HG03095 (cell line): ENCODE measurements around the gene RANBP3.

Source experiments
- ATAC-seq: cut with Tn5 transposase; IDR thresholded peaks from one replicate; pipeline ENCODE4 v1.9.1; 2021; ENCODE audit warnings: moderate library complexity; ENCODE audit not compliant: unreplicated experiment

Gene RANBP3

DNA sequence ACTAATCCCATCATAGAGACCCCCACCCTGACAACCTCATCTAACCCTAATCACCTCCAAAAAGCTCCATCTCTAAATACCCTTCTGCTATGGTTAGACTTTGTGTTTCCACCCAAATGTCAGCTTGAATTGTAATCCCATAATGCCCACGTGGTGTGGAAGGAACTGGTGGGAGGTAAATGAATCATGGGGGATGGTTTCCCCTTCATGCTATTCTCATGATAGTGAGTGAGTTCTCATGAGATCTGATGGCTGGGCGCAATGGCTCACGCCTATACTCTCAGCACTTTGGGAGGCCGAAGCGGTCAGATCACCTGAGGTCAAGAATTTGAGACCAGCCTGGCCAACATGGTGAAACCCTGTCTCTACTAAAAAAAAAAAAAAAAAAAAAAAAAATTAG, 70.7 kb downstream of the RANBP3 start:
- no peak for ATAC-seq

DNA sequence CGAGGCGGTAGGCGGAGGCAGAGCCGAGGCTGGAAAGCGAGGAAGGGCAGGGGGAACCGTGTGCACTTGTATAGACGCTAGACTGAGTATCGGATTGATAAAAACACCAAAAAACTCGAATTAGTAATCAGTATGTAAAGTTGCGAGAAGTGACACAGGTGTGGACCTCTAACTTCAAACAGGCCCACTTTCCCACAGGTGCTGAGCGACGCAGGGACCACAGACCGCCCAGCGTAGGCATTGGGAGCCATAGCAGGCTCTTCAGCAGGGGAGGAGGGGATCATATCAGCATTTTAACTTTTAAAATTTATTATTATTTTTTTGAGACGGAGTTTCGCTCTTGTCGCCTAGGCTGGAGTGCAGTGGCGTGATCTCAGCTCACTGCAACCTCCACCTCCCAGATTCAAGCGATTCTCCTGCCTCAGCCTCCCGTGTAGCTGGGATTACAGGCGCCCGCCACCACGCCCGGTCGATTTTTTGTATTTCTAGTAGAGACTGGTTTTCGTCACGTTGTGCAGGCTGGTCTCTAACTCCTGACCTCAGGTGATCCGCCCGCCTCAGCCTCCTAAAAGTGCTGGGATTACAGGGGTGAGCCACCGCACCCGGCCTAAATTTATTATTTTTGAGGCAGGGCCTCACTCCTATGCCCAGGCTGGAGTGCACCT, 72.7 kb downstream of the RANBP3 start:
- no peak for ATAC-seq

DNA sequence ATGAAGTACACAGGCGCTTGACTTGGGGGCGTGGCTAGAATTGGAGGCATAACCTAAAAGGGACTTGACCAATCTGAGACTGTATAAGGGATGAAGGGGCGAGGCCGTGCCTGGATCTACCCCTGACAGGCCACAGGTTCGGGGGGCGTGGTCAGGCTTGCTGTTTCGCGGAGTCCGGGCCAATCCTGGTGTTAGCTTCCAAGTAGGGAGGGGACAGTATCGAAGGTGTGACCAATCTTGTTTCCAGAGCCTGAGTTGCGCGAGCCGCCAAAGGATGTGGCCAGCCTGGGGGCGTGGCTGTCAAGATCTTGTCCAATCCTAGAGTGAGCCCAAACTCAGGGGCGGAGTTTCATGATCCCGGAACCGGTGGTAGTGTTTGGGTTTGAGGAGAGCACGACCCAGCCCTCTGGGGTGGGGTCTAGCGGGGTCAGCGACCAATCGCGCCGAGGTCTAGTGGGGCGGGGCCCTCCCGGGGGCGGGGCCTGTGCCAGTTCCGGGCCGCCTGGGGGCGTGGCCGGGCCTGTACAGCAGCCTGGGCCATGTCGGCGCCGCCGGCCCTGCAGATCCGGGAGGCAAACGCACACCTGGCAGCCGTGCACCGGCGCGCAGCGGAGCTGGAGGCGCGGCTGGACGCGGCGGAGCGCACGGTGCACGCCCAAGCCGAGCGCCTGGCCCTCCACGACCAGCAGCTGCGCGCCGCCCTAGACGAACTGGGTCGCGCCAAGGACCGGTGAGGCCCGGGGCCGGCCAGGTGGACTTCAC, 73.4 kb downstream of the RANBP3 start, which contains the start of gene VMAC:
Gene VMAC, plus strand, starts transcription at position 521 of the 762 bp plus-strand sequence. Its CDS starts 19 bp downstream, at position 540.
- ATAC-seq, result peak; percentile 77

DNA sequence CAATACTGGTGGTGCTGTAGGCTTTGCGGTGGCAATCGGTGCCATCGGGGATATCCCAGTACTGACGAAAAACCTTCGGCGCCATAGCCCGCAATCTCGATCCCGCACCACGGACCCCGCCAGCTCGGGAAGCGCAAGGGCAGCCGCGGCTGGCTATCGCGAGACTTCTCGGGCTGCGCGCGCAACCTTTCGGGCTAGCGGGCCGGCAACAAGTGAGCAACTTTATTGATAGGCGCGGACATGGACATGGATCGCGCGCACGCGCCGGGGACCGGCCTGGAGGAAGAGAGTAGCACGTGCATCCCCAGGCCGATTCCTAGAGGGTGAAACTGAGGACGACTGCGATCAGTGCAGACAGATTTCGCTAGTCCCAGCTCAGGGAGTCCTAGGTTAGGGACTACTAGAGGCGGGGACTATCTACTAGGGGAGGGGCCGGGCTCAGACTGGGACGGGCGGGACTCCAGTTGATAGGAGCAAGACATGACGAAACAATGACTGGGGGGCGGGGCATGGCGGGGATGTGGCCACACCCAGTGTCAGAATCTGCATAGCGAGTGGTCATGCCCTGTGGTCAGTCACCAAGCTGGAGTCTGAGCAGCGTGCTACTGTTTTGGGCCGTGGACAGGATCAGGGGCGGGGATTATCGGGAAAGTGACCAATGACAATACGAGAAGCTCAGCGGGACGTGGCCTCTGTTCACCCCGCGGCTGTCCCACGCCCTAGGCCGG, 74.2 kb downstream of the RANBP3 start, which contains the start of gene NDUFA11:
Gene NDUFA11, minus strand, starts transcription at position 167 of the 728 bp plus-strand sequence. Its CDS starts 82 bp downstream, at position 85.
- ATAC-seq, result peak; percentile 29

DNA sequence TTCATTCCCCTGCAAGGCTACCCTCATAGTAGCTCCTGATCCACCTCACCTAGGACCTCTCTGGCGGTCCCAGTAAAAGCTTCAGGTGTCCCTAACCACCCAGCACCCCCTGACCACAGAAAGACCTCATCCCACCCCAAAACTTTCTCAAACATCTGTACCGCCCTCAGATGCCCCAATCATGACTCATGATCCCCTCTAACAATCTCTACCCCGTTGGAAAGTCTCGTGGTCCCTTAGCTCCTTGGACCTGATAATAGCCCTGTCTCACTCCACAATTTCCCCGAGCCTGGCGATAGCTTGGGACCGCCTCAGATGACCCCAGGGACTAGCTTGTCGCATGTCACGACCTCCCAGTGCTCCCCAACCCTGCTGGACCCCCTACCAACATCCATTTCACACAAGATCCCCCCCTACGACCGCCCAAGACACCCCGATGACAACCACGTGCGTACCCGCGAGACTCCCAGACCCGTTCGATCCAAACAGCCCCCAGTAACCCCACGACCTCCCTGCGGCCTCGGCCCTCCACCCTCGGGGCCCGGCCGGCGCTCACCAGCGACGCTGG, 74.8 kb downstream of the RANBP3 start:
- no peak for ATAC-seq

DNA sequence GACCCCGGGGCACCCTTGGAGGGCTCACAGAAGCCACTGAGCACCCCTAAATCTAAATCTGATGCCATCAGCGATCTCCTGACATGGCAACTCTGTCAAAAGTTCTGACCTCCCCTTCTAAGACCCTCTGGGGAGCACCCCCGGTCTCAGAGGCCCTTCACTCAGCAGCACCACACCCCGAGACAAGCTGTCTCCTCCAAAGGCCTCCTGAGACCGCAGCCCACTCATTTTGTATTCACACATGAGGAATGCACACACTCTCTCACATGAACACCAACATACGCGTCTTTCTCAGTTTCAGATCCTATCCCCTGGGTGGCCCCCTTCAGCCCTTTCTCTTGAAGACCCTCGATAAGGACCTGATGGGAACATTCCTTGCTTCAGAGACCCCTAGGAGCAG, 77.0 kb downstream of the RANBP3 start:
- no peak for ATAC-seq

DNA sequence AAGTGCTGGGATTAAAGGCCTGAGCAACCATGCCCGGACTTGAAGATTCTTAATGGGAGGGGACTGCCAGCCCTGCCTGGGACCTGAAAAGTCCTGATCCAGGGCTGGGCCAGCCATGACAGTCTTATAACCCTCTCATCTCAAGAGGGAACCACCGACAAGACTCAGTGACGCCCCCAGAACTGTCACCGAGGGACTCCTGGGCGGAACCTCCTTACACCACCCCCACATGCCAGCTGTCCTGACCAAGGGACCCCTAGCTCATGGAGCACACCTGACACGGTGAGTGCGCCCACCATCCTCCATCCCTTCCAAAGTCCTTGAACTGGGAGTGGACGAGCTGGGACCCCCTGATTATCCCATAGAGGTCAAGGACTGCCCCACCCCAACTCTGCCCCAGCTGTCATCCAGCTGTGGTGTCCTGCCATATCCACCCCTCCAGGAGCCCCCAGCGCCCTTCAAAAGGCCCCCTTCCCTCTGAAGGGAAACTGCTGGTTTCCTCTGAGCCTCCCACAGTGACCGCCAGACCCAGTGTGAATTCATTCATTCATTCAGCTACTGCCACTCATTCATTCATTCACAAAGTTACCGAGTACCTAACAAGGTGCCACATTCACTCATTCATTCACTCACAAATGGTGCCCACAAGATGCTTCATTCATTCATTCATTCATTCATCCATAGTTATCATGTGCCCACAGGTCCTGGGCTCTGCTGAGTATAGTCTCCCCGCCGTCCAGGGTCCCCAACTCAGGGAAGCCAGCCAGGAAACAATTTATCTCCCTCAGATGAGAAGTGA, 78.0 kb downstream of the RANBP3 start:
- ATAC-seq, result no peak

DNA sequence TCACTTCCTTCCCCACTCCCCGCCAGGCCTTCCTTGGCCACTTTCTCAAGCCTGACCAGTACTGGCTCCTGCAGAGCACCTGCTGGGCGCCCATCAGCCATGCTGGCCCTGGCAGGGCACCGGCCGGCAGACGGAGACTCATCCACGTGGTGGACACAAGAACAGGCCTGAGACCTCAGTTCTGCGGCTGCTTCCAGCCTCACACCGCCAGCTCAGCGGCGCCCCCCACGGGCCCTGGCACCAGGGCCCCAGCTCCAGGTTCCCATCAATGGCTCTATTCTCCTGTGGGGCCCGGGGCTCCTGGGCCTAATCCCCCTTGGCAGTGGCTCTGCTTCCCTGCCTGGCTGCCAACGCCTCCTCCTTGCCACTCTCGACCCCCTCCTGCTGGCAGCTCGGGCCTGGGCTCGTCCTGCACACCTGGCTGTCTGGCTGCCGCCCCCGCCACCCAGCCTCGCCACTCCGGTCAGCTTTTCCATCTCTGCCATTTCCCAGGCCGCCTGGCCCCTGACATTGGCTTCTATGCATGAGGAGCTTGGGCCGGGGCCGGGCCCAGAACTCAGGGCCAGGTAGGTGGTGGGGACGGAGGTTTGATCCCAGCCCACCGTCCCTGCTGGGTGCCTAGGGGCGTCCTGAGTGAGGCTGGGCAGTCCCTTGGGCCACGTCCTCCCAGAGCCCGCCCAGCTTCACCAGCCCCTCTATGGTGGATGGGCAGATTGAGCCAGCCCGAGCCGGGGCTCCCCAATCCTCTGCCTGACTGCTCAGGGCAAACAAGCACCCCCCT, 80.6 kb downstream of the RANBP3 start:
- ATAC-seq, result no peak

DNA sequence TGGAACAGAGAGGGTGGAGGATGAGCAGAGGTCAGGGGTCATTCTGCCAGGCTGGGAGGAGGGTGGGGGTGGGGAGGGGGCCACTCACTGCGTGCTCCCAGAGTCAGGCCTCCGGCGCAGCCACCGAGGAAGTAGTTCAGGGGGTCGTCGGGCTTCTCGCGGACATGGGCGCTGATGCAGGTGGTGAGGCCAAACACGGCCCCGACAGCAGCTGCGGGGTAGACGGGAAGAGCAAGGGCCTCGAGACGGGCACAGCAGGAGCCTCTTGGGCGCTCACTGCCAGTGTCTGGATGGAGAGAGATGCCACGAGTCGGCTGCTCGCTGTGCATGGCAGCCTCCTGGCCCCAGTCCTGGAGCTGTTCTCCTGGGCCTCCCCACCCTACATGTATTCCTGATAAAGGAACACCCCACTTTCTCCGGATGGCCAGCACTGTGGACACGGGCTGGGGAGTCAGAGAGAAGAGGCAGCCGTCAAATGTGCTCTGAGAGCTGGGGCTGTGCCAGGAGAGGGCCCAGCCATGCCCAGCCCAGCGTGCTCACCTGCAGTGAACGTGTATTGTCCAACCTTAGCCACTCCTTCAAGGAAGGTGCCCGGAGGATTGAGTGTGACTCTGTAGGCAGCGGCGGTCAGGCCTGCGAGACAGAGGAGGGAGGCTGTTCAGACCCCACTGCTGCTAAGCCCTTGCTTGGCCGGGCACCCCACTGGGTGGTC, 81.4 kb downstream of the RANBP3 start:
- no peak for ATAC-seq

DNA sequence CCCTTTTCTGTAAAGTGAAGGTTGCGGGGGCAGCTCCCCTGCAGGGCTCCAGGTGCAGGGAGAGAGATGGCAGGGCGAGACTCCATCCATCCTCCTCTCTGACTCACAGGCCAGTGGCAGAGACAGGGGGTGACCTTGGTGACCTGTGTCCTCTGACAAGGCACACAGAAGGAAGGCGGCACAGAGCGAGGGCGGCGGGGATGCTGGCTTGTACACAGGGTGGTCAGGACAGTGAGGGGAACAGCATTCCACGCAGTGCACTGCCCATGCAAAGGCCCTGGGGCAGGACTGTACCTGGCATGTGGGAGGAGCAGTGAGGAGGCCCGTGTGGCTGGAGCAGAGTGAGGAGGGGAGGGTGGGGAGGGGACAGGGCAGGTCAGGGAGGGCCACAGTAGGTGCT, 82.0 kb downstream of the RANBP3 start:
- ATAC-seq, result no peak

DNA sequence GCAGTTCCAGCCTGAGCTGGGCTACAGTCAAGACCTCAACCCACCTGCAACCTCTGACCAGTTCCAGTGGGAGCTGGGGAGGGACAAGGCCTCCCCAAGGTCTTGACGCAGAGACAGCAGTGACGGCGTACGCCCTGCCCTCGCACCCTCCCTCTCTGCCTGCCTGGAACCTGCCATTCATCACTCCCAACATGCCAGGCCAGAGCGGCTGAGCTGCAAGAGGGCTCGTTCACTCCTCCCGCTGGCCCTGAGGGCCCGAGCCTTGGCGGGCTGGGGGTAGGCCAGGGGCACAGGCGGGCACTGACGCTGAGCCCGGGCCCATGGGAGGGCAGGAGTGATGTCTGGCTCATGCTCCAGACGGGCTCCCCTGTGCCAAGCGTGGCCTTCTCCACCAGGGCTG, 82.5 kb downstream of the RANBP3 start:
- ATAC-seq, result no peak

DNA sequence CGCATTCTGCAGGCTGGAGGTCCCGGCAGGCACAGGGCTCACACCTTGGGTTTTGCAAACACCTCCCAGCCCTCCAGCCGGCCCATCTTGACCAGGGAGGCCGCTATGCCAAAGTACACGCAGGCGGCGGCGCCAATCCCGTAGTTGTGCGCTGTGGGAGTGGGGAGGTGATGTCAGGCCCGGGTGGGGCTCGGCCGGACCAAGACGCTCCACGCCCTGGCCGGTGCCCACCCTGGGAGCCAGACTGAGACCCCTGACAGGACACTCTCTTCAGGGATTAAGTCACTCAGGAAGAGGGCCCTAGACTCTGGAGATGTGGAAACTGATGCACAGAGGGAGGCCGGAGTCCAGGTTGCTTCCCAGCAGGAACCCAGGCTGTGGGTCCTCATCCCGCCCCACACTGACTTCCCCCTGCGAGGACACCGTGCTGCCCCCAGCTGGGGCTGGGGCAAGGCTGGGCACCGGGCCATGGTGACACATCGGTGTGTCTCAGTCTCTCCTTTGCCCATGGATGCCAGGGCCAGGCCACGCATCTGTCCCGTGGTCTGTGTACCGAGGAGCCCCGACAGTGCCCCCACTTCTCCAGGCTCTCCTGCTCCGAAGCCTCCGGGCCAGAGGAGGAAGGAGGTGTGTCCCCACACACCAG, 83.1 kb downstream of the RANBP3 start:
- no peak for ATAC-seq

DNA sequence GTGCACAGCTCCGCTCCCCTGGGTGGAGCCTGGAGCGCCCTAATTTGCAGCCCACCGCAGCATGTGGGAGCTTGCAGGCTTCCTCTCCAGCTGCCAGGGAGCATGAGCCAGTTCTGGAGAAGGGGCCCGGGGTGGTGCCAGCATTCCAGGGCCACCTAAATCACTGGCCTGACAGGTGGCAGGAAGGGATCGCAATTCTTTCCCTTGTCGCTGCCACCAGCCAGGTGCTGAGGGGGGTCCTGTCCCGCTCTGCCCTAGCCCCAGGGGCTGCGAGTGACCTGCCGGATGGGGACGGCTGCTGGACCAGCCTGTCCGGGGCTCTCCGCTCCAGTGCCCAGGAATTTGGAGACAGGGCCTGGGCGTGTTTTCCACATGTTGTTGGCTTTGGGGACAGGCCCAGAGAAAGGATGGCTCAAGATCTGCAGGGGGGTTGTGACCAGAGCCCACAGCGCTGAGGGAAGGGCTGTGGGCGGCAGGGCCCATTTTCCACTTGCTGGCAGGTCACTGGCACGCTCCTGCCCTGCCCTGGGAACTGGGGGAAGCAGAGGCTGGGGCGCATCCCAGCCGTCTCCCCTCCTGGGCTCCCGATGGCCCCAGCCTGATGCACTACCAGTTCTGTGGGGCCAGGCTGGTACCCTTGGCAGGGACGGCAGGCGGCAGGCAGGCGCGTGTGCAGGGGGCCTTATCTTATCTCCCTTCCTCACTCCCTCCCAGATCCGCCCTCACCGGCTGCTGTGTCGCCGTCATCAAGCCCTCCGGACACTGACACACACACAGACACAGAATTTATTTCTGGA, 83.8 kb downstream of the RANBP3 start:
- ATAC-seq, result no peak

DNA sequence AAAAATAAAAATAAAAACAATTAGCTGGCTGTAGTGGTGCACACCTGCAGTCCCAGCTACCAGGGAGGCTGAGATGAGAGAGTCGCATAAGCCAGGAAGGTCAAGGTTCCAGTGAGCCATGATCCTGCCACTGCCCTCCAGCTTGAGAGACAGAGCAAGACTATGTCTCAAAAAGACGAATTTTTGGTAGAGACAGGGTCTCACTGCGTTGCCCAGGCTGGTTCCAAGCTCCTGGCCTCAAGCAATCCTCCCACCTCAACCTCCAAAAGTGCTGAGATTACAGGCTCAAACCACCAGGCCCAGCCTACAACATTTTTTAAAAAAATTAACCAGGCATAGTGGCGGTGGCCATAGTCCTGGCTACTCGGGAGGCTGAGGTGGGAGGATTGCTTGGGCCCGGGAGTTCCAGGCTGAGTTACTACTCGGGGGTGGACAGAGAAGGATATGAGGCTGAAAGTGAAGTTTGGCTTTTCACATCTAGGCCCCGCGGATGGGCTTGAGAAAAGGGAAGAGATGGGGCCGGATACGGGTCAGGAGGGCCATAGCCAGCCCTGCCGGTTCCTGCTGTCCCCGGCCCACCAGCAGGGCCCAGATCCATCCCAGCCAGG, 84.5 kb downstream of the RANBP3 start:
- no peak for ATAC-seq

DNA sequence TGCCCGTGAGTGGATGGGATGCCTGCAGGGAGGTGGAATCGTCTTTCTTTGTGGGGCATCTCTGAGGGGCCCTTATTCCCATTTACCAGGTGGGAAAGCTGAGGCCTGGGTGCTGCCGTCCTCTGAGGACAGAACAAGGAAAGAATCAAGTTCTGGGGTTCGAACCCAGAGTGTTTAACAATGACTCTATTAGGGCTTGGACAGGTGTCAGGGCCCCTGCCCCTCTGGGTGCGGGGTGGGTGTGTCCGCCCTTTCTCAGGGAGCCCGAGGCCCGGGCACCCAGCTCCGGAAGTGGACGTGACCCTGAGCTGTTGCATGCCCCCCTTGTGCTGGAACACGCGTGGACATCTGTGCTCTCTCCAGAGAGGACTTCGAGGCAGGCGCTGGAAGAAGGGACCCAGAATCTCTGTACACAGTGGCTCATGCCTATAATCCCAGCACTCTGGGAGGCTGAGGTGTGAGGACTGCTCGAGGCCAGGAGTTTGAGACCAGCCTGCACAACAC, 85.1 kb downstream of the RANBP3 start:
- ATAC-seq, result no peak

DNA sequence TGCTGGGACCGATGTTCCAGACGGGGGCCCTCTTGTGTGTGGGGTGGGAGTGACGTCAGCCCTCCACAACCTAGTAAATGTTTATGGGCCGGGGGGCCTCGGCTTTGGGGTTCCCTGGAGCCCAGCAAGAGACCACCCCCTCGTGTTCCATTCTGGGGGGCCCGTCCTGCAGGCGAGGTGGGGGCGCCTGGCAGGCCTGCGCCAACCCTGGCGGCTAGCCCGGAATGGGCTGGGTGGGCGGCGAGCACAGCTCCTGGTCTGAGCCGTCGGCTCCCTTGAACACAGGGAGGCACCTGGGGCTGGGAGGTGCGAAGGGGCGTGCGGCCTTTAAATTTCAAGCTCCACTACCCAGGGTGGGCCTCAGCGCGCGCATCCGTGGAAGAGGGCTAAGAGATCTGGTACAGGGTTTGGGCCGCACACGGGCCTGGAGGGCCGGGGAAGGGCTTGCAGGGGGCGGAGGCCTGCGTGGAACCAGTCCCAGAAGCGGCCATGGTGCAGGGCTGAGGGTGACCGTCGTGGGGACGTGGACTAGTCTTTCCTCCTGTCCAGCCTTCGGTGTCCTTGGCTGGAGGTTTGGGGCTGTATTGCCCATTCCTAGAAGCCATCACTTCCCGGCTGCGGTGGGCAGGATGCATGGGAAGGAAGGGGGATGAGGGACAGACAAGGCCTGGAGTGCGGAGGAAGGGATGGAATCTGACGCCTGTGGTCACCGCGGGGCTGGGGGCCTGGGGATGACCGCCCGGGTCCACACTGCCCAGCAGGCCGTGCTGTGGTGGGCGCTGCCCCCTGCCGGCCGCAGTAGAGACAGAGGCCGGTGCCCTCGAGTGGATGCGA, 85.8 kb downstream of the RANBP3 start:
- no peak for ATAC-seq
